Endothelial cell (in vitro differentiated cells): Measurements from ENCODE around the gene ERC2. TPM values are rescaled to one million over a fixed set of nuclear protein-coding genes. Genes with fewer than 3 reads are reported as not detected.

Experiments
- DNase-seq: peaks from one replicate; pipeline ENCODE4 v3.0.0; 2021; ENCODE audit warnings: low spot score
- H3K27ac Mint-ChIP-seq: one replicate; pipeline ENCODE4 v1.8.0; 2021; ENCODE audit warnings: mixed read lengths, inconsistent platforms; ENCODE audit not compliant: unreplicated experiment
- H3K27me3 Mint-ChIP-seq: one replicate; pipeline ENCODE4 v1.8.0; 2021; ENCODE audit warnings: mild to moderate bottlenecking, moderate library complexity, mixed read lengths, inconsistent platforms; ENCODE audit not compliant: unreplicated experiment
- H3K36me3 Mint-ChIP-seq: one replicate; pipeline ENCODE4 v1.8.0; 2021; ENCODE audit warnings: mild to moderate bottlenecking, low read depth, mixed read lengths, inconsistent platforms; ENCODE audit not compliant: unreplicated experiment
- H3K4me1 Mint-ChIP-seq: one replicate; pipeline ENCODE4 v1.8.0; 2021; ENCODE audit warnings: mild to moderate bottlenecking, mixed read lengths, inconsistent platforms; ENCODE audit not compliant: unreplicated experiment
- H3K4me3 Mint-ChIP-seq: one replicate; pipeline ENCODE4 v1.8.0; 2021; ENCODE audit warnings: mild to moderate bottlenecking, mixed read lengths, inconsistent platforms; ENCODE audit not compliant: unreplicated experiment
- H3K9me3 Mint-ChIP-seq: one replicate; pipeline ENCODE4 v1.8.0; 2021; ENCODE audit warnings: mixed read lengths, inconsistent platforms; ENCODE audit not compliant: unreplicated experiment
- CTCF ChIP-seq: fragments of 200-600 bp; sonication (generic); IDR thresholded peaks from one replicate; pipeline ENCODE4 v1.5.0; 2021; ENCODE audit warnings: antibody characterized with exemption; ENCODE audit not compliant: unreplicated experiment
- total RNA-seq: library from RNA; stranded (reverse); fragmentation: NEBNext Ultra II Directional; extraction: Animal tissue kit (Norgen Biotek cat#: 25700); gene quantifications from one replicate; pipeline ENCODE4 v1.2.1, GENCODE V29; 2021; ENCODE audit not compliant: unreplicated experiment

ERC2 gene
- total RNA-seq, 1 donor from 2014 or later, result 20.5 TPM

GRCh38 chr3:56185827-56186226 lies 282.4 kb downstream of the ERC2 start:
- DNase-seq, result no peak
- no peaks in the 10 kb centered on the region for H3K27me3 Mint-ChIP-seq
- no peak for TF ChIP-seq CTCF
- no peak overlapping the region for H3K27ac Mint-ChIP-seq
- H3K4me1 Mint-ChIP-seq, result no peaks in the 10 kb centered on the region
- no peaks in the 10 kb centered on the region for H3K36me3 Mint-ChIP-seq
- no peak overlapping the region for H3K4me3 Mint-ChIP-seq
- no peaks in the 10 kb centered on the region for H3K9me3 Mint-ChIP-seq

GRCh38 chr3:56183529-56183928 lies 284.7 kb downstream of the ERC2 start:
- H3K4me1 Mint-ChIP-seq, result no peaks in the 10 kb centered on the region
- no peaks in the 10 kb centered on the region for H3K9me3 Mint-ChIP-seq
- DNase-seq, result no peak
- H3K27me3 Mint-ChIP-seq, result no peaks in the 10 kb centered on the region
- H3K27ac Mint-ChIP-seq, result no peak overlapping the region
- H3K4me3 Mint-ChIP-seq, result no peak overlapping the region
- no peaks in the 10 kb centered on the region for H3K36me3 Mint-ChIP-seq
- no peak for TF ChIP-seq CTCF

- H3K4me3 Mint-ChIP-seq, result no peak overlapping the region
- no peaks in the 10 kb centered on the region for H3K27me3 Mint-ChIP-seq
- H3K9me3 Mint-ChIP-seq, result no peaks in the 10 kb centered on the region
- H3K4me1 Mint-ChIP-seq, result no peaks in the 10 kb centered on the region
- no peak for DNase-seq
- H3K27ac Mint-ChIP-seq, result no peak overlapping the region
- no peak for TF ChIP-seq CTCF
- no peaks in the 10 kb centered on the region for H3K36me3 Mint-ChIP-seq
Observed at GRCh38 chr3:56180433-56180832, 287.8 kb downstream of the ERC2 start.

- H3K36me3 Mint-ChIP-seq, result no peaks in the 10 kb centered on the region
- no peak for DNase-seq
- H3K9me3 Mint-ChIP-seq, result no peaks in the 10 kb centered on the region
- H3K27me3 Mint-ChIP-seq, result no peaks in the 10 kb centered on the region
- H3K27ac Mint-ChIP-seq, result peak overlapping the region; percentile 22
- H3K4me1 Mint-ChIP-seq, result no peaks in the 10 kb centered on the region
- no peak overlapping the region for H3K4me3 Mint-ChIP-seq
- TF ChIP-seq CTCF, result no peak
Observed at GRCh38 chr3:56173601-56174000, 294.7 kb downstream of the ERC2 start.

- no peak overlapping the region for H3K27ac Mint-ChIP-seq
- peaks cover 5% of the 10 kb centered on the region for H3K36me3 Mint-ChIP-seq
- peaks cover 2% of the 10 kb centered on the region for H3K27me3 Mint-ChIP-seq
- DNase-seq, result no peak
- TF ChIP-seq CTCF, result no peak
- no peaks in the 10 kb centered on the region for H3K9me3 Mint-ChIP-seq
- H3K4me3 Mint-ChIP-seq, result no peak overlapping the region
- no peaks in the 10 kb centered on the region for H3K4me1 Mint-ChIP-seq
Observed at GRCh38 chr3:56164436-56164835, 303.8 kb downstream of the ERC2 start.
